Nephron progenitor cell (in vitro differentiated cells): ENCODE results near the gene KRTAP9-8.
"Not testable (repeated sequence)": the region's sequence is repeated elsewhere in the genome, so short reads cannot be mapped to it uniquely, and the experiment has no call there.

ENCODE experiments used
- DNase-seq: peaks from one replicate; pipeline ENCODE4 v3.0.0; 2021
- H3K27ac Mint-ChIP-seq: 2 replicates; pipeline ENCODE4 v1.8.0; 2021; ENCODE audit warnings: mild to moderate bottlenecking, moderate library complexity, mixed read lengths
- H3K27me3 Mint-ChIP-seq: 2 replicates; pipeline ENCODE4 v1.8.0; 2021; ENCODE audit warnings: mild to moderate bottlenecking, low read depth, mixed read lengths; ENCODE audit not compliant: poor library complexity
- H3K36me3 Mint-ChIP-seq: 2 replicates; pipeline ENCODE4 v1.8.0; 2021; ENCODE audit warnings: low read depth, mixed read lengths
- H3K4me1 Mint-ChIP-seq: 2 replicates; pipeline ENCODE4 v1.8.0; 2021; ENCODE audit warnings: mixed read lengths
- H3K4me3 Mint-ChIP-seq: 2 replicates; pipeline ENCODE4 v1.8.0; 2021; ENCODE audit warnings: mild to moderate bottlenecking, moderate library complexity, mixed read lengths
- H3K9me3 Mint-ChIP-seq: 2 replicates; pipeline ENCODE4 v1.8.0; 2021; ENCODE audit warnings: mild to moderate bottlenecking, moderate library complexity, mixed read lengths
- TF ChIP-seq, protein P1 (sequence below): fragments of 200-600 bp; sonication (generic); IDR thresholded peaks from 2 replicates; pipeline ENCODE4 v1.5.0; 2021; ENCODE audit warnings: antibody characterized with exemption

Gene KRTAP9-8

DNA sequence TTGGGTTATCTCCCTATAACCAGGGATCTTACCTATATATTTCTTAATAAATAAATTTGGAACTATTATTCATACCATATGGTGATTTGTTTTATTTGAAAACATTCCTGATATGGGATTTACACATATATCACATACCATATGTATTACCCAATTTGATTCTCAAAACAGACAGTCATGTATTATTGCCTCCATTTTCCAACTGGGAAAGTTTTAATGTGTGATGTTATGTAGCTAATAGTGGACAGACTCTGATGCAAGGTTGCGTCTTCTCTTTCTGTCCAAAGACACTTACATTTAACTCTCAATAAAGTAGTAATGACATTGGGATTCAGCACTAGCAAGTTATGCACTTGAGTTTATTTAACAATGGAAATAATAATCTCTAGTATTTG lies 18.5 kb downstream of the KRTAP9-8 start:
- H3K4me1 Mint-ChIP-seq: no peaks in the 10 kb centered on the region
- peaks cover 60% of the 10 kb centered on the region for H3K27me3 Mint-ChIP-seq
- H3K36me3 Mint-ChIP-seq: no peaks in the 10 kb centered on the region
- no peak for DNase-seq
- TF ChIP-seq, protein P1, sequence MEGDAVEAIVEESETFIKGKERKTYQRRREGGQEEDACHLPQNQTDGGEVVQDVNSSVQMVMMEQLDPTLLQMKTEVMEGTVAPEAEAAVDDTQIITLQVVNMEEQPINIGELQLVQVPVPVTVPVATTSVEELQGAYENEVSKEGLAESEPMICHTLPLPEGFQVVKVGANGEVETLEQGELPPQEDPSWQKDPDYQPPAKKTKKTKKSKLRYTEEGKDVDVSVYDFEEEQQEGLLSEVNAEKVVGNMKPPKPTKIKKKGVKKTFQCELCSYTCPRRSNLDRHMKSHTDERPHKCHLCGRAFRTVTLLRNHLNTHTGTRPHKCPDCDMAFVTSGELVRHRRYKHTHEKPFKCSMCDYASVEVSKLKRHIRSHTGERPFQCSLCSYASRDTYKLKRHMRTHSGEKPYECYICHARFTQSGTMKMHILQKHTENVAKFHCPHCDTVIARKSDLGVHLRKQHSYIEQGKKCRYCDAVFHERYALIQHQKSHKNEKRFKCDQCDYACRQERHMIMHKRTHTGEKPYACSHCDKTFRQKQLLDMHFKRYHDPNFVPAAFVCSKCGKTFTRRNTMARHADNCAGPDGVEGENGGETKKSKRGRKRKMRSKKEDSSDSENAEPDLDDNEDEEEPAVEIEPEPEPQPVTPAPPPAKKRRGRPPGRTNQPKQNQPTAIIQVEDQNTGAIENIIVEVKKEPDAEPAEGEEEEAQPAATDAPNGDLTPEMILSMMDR: no peak
- H3K9me3 Mint-ChIP-seq: no peaks in the 10 kb centered on the region
- H3K4me3 Mint-ChIP-seq: no peak overlapping the region
- H3K27ac Mint-ChIP-seq: no peak overlapping the region

DNA sequence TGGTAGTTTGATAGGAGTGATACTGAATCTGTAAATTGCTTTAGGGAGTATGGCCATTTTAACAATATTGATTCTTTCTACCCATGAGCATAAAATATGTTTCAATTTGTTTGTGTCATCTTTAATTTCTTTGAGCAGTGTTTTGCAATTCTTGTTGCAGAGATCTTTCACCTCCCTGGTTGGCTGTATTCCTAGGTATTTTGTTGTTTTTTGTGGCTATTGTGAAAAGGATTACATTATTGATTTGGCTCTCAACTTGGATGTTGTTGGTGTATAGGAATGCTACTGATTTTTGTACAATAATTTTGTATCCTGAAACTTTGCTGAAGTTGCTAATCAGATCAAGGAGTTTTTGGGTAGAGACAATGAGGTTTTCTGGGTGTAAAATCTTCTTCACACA lies 20.6 kb downstream of the KRTAP9-8 start:
- Mint-ChIP-seq H3K27me3 (peaks cover 50% of the 10 kb centered on the region), H3K36me3 (no peaks in the 10 kb centered on the region), H3K9me3 (no peaks in the 10 kb centered on the region), H3K4me1 (no peaks in the 10 kb centered on the region), H3K27ac (no peak overlapping the region), H3K4me3 (no peak overlapping the region)
- no peak for DNase-seq
- TF ChIP-seq, protein P1: no peak

DNA sequence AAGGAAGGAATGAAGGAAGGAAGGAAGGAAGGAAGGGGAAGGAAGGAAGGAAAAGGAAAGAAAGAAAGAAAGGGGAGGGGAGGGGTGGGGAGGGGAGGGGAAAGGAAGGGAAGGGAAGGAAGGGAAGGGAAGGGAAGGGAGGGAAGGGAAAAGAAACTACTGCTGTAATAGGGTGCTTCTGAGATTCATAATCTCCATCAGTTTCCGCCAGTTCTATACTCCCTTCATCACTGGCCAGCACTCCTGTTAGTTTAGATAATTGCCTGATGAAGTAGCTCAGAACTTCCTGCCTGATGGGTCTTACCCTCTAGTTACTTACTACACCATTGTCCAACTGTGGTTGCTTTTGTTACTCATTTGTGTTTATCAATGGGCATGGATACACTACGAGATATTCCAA lies 25.4 kb downstream of the KRTAP9-8 start:
- Mint-ChIP-seq H3K4me1 (no peaks in the 10 kb centered on the region), H3K4me3 (no peak overlapping the region), H3K36me3 (no peaks in the 10 kb centered on the region), H3K27ac (no peak overlapping the region), H3K9me3 (no peaks in the 10 kb centered on the region), H3K27me3 (peaks cover 41% of the 10 kb centered on the region)
- DNase-seq: no peak
- TF ChIP-seq, protein P1: no peak

DNA sequence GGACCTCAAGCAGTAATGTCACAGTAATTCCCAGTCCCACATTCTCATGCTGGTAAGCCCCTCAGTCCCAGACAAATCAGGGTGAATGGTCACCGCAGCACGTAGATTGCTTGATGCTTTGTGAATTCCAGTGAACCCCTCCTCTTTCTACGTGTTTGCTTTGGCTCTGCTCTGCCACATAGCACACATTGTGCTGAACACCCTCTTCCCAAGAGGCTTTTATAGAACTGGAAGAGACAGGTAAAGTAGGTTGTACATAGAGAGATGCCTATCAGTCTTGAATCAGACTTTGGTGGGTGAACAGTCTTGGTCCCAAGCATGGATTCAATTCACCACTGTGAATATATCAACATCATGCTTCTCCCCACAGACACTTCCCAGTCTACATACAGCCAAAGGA lies 26.8 kb downstream of the KRTAP9-8 start:
- no peak overlapping the region for H3K4me3 Mint-ChIP-seq
- DNase-seq: no peak
- no peaks in the 10 kb centered on the region for H3K4me1 Mint-ChIP-seq
- H3K36me3 Mint-ChIP-seq: no peaks in the 10 kb centered on the region
- H3K9me3 Mint-ChIP-seq: no peaks in the 10 kb centered on the region
- H3K27me3 Mint-ChIP-seq: peaks cover 35% of the 10 kb centered on the region
- H3K27ac Mint-ChIP-seq: no peak overlapping the region
- TF ChIP-seq, protein P1: no peak

DNA sequence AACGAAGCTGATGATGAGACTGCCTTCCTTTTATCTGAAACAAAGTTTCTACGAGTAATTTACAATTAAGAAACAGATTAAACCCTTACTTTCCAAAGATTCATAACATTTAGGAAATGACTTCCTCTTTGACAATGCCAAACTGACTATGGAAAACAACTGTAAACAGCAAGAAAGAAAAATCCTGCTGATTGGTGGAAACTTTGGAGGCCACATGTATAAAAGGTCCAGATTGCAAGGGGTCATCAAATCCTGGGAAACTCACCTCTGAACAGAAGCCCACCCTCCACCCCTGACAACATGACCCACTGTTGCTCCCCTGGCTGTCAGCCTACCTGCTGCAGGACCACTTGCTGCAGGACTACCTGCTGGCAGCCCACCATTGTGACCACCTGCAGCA lies 27.3 kb downstream of the KRTAP9-8 start, which contains the start of gene KRTAP9-6:
TSS of gene KRTAP9-6 (plus strand) at position 301 of the 400 bp plus-strand sequence. CDS start at position 301, 0 bp downstream.
- TF ChIP-seq, protein P1: no peak
- Mint-ChIP-seq H3K27me3 (peaks cover 33% of the 10 kb centered on the region), H3K4me1 (no peaks in the 10 kb centered on the region), H3K4me3 (no peak within 1 kb of the TSS), H3K9me3 (no peaks in the 10 kb centered on the region), H3K36me3 (no peaks in the 10 kb centered on the region), H3K27ac (no peak within 1 kb of the TSS)
- DNase-seq: no peak

DNA sequence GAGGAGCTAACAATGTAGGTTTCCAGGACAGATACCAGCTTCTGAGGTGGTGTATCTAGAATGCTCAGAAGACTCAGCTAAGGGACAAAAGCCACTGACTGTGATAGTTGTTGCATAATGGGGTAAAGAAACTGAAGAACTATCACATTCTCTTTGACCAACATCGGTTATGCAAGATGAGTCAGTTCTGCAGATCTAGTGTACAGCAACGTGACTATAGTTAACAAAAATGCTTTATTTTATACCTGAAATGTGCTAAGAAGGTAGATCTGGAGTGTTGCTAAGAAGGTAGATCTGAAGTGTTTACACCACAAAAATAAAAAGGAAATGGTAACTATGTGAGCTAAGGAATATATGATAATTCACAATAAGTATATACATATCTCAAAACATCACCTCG lies 29.9 kb downstream of the KRTAP9-8 start:
- no peak overlapping the region for H3K27ac Mint-ChIP-seq
- no peaks in the 10 kb centered on the region for H3K36me3 Mint-ChIP-seq

DNA sequence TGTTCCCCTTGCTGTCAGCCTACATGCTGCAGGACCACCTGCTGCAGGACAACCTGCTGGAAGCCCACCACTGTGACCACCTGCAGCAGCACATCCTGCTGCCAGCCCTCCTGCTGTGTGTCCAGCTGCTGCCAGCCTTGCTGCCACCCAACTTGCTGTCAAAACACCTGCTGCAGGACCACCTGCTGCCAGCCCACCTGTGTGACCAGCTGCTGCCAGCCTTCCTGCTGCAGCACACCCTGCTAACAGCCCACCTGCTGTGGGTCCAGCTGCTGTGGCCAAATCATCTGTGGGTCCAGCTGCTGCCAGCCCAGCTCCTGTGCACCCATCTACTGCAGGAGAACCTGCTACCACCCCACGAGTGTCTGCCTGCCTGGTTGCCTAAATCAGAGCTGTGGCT lies 33.5 kb downstream of the KRTAP9-8 start:
- DNase-seq, H3K4me1 Mint-ChIP-seq, H3K36me3 Mint-ChIP-seq, H3K27ac Mint-ChIP-seq, H3K4me3 Mint-ChIP-seq, H3K9me3 Mint-ChIP-seq, H3K27me3 Mint-ChIP-seq: not testable (repeated sequence)

More for the DNA sequence above, 29.9 kb downstream of the KRTAP9-8 start:
- no peak overlapping the region for H3K4me3 Mint-ChIP-seq
- no peak for DNase-seq
- H3K9me3 Mint-ChIP-seq: no peaks in the 10 kb centered on the region
- no peaks in the 10 kb centered on the region for H3K4me1 Mint-ChIP-seq
- TF ChIP-seq, protein P1: no peak
- H3K27me3 Mint-ChIP-seq: peaks cover 22% of the 10 kb centered on the region
